ENCODE results near the gene CTTNBP2NL.
"Not testable (repeated sequence)": the region's sequence is repeated elsewhere in the genome, so short reads cannot be mapped to it uniquely, and the experiment has no call there.

The CTTNBP2NL gene

GRCh38 chr1:112387807-112388206 lies 8.2 kb upstream of the CTTNBP2NL start:
- DNase-seq = no peak

- peak; percentile 53 for DNase-seq
Observed at GRCh38 chr1:112388436-112388835, 7.6 kb upstream of the CTTNBP2NL start.

- DNase-seq = no peak
Observed at GRCh38 chr1:112389689-112390088, 6.3 kb upstream of the CTTNBP2NL start.

DNA sequence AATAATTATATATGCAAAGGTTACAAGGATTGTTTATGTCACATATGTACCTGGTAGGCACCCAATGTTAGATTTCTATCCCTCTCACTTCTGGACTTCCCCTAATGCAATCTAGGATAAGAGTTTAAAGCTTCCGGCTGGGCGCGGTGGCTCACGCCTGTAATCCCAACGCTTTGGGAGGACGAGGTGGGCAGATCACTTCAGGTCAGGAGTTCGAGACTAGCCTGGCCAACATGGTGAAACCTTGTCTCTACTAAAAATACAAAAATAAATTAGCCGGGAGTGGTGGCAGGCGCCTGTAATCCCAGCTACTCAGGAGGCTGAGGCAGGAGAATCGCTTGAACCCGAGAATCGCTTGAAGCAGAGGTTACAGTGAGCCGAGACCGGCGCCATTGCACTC lies 5.7 kb upstream of the CTTNBP2NL start:
- not testable (repeated sequence) for DNase-seq

- peak; percentile 92 for DNase-seq
Observed at GRCh38 chr1:112390775-112391602, 5.0 kb upstream of the CTTNBP2NL start.

GRCh38 chr1:112391603-112391940 lies 4.4 kb upstream of the CTTNBP2NL start:
- no peak for DNase-seq

- no peak for DNase-seq
Observed at GRCh38 chr1:112393631-112393974, 2.4 kb upstream of the CTTNBP2NL start.

DNA sequence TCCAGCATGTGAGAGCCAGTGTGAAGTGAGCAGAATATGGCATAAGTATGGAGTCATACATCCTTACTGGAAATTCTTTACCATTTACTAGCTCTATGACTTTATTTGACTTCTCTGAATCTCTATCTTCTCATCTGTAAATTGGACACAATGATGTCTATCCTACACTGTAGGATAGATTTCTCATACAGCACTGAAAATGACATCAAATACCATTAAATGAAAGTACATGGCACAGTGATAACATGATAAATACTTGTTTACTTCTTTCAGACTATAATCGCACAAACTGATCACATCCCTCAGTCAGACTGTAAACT lies 1.3 kb upstream of the CTTNBP2NL start:
- DNase-seq = no peak

- peak; percentile 30 for DNase-seq
Observed at GRCh38 chr1:112395256-112395820, 676 bp upstream of the CTTNBP2NL start.

DNA sequence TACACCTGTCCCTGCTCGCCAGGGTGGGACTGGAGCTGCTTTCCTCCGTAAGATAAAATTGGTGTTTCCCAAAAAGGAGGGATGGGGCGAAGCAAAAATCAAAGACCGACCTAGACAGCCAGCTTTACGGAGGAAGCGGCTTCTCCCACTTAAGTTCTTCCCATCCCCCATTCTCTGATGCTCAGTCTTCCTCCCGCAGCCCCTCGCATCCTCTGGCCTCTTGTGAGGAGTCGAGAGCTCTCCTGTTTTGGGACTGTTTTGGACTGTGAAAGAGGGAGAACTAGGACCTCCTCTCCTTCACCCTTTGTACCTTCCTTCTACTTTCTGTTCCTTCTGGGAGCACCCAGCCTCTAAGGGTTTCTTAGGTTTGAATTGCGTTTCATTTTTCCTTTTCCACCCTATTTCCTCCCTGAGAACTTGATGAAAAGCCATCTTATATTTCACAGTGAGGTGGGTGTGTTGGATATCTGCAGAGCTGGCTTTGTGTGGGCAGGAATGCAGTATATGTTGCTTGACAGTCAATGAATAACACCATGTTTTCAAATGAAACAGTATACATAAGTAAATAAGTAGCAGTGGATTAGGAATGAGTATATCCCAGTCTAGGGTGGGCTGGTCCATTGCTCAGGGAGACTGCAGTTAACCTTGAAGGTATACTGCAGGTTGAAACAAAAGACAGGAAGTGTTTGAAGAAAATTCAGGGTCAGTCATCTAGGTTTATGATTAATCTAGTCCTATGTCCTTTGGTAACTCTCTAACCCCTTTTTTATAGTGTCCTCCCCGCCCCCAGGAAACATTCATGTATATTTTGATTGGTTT lies 848 bp downstream of the CTTNBP2NL start:
- peak; percentile 19 for DNase-seq

- no peak for DNase-seq
Observed at GRCh38 chr1:112397841-112398240, 1.8 kb downstream of the CTTNBP2NL start.

DNA sequence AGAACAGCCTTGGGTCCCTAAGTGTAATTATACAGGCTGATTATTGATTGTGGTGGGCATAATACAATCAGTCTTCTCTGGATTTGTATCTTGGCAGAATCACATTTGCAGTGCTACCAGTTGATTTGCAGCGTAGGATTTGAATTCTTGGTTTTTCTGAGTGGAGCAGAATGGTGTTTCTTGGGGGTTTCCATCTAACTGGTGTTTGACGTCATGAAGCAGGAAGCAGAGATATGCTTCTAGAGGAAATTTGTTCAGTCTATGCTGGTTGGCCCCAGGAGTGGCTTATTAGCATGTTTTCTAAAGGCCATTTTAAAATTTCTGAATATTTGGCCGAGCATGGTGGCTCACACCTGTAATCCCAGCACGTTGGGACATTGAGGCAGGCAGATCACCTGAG lies 3.4 kb downstream of the CTTNBP2NL start:
- DNase-seq = no peak

DNA sequence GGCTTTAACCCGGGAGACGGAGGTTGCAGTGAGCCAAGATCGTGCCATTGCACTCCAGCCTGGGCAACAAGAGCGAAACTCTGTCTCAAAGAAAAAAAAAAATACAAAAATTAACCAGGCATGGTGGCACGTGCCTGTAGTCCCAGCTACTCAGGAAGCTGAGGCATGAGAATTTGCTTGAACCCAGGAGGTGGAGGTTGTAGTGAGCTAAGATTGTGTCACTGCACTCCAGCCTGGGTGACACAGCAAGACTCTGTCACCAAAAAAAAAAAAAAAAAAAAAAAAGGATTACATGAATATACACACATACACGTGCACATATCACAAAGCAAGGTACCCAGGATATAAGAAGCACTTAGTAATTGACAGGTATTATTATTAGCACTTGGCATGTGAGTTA lies 4.7 kb downstream of the CTTNBP2NL start:
- DNase-seq = not testable (repeated sequence)

DNA sequence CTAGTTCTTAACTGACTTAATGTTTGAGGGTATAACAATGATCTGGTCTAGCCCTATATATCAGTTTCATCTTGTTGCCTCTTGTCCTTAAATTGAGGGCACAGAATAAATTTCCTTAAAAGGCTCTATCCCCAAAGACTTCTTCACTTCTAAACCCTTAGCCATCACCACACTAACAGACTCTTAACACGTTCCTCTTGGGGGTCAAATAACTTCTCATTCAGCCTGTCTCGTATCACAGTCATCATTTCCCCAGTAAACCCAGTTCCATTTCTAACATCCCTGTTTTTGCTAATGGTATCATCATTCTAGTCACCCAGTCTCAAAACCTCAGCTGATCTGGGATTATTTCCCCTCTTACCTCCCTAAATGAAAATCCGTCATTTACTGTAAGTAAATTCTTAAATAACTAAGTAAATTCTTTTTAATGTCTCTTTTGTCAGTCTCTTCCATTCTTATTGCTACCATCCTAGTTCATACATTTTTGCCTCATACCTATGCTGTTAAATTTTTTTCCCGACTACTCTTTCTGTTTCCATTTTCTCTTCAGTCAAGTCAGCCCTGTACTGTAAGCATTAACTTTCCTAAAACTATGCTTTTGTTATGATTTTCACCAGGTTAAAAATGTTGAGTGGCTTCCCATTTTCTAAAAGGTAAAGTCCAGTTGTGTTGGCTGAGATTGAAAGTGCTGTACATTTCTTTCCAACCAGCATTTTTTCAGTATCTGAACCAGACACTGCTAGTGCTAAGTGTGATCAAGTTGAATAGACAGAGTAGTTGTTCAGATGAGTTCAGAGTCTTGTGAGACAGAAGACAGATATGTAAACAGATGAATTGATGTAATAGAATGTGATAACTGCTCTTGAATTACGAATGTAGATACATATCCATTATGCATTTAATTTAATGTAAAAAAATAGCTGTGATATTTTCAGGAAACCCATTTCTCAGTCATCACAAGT lies 6.9 kb downstream of the CTTNBP2NL start:
- DNase-seq = no peak

DNA sequence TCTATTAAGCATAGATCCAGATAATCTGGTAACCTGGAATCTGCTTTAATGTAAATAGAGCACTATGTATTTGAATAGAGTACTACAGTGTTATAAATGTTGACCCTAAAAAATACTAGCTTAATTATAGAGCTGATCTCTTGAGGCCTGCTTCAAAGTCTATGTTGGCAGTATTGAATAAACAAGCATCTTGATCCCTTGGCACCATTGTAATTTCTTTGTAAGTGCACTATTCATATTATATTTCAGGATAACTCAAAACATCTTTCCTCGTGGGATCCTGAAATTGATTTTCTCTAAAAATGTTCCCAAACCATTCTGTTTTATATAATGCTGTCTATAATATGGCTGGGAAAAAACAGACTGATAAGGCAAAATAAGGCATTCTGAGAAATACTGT lies 10.8 kb downstream of the CTTNBP2NL start:
- DNase-seq = no peak

DNA sequence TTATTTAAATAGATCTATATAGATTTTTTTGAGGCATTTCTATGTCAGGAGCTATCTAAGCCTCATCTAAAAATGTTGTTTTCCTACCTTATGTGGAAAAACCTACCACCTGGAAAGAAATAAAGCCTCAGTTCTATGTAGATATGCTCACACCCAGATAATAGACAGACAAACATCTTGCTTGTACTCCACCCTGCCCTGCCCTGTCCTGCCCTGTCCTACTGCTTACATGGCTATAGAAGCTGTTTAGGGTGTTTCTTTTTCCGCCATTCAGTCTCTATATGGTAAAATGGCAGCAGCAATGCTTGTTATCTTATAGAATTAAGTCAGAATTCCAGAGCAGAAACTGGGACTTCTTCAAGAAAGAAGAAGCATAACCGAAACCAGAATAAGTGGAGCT lies 13.4 kb downstream of the CTTNBP2NL start:
- DNase-seq = no peak

- no peak for DNase-seq
Observed at GRCh38 chr1:112410673-112411072, 14.7 kb downstream of the CTTNBP2NL start.

DNA sequence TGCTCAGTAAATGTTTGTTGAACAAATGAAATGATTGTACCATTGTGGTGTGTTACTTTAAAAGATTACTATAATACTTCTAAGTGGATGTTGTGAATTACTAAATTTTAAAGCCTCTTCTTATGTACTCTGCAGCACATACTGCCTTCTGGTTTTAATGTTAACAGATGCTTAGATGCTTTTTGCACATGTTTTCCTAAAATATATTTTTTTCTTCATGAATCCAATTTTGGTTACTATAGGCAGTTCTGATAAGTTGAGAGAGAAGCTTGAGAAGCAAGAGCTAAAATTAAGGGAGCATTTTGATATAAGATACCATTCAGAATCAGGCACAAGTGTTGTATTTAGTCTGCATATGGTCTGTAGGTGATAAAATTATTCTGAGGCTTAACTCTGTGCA lies 21.3 kb downstream of the CTTNBP2NL start:
- no peak for DNase-seq

GRCh38 chr1:112418099-112418892 lies 22.3 kb downstream of the CTTNBP2NL start:
- no peak for DNase-seq

DNA sequence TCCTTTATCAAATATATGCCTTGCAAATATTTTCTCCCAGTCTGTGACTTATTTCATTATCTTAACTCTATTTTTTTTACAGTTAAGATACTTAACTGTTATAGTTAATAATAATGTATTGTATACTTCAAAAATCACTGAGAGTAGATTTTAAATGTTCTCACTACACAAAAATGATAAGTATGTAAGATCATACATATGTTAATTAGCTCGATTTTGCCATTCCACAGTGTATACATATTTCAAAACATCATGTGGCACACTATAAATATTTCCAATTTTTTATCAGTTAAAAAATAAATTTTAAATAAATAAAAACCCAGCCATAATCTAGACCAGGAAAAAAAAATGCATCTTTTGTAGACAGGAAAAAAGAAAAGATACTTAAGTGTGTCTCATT lies 27.2 kb downstream of the CTTNBP2NL start:
- DNase-seq = no peak

GRCh38 chr1:112423666-112424065 lies 27.7 kb downstream of the CTTNBP2NL start:
- not testable (repeated sequence) for DNase-seq

DNA sequence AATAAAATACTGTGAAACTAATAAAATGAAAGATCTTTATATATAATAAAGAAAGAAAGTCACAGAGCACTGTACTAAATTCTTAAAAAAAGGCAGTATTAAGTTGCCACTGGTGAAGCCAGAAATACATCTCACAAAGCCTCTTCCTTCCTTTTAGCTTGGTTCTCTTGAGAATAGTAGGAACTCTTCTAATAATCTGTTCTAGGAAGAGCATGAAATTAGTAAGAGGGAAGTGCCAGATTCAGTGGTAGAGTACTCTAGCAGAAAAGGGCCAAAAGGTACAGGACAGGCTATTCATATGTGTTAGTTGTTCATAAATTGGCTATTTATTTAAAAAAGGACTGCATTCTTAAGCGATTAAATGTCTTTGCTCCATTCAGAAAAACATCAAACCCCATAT lies 33.7 kb downstream of the CTTNBP2NL start:
- DNase-seq = no peak

Data from NCI-H146 (cell line).